Neural crest cell (in vitro differentiated cells): ENCODE results near the gene PILRA. TPM values are rescaled to one million over a fixed set of nuclear protein-coding genes. Genes with fewer than 3 reads are reported as not detected.
A peak's percentile ranks its signal among the peaks of the same experiment; 100 is the strongest.
"Not testable (repeated sequence)": the region's sequence is repeated elsewhere in the genome, so short reads cannot be mapped to it uniquely, and the experiment has no call there.

Source experiments
- DNase-seq: peaks from one replicate; pipeline ENCODE4 v3.0.0; 2021; ENCODE audit warnings: low read depth, mixed read lengths, low spot score
- H3K27ac Mint-ChIP-seq: one replicate; pipeline ENCODE4 v1.8.0; 2021; ENCODE audit warnings: mild to moderate bottlenecking, mixed read lengths; ENCODE audit not compliant: unreplicated experiment
- H3K27me3 Mint-ChIP-seq: 2 replicates; pipeline ENCODE4 v1.8.0; 2021; ENCODE audit warnings: low read depth, mild to moderate bottlenecking, mixed read lengths
- H3K36me3 Mint-ChIP-seq: 2 replicates; pipeline ENCODE4 v1.8.0; 2021; ENCODE audit warnings: low read depth, mild to moderate bottlenecking, mixed read lengths
- H3K4me1 Mint-ChIP-seq: 2 replicates; pipeline ENCODE4 v1.8.0; 2021; ENCODE audit warnings: mixed read lengths
- H3K4me3 Mint-ChIP-seq: one replicate; pipeline ENCODE4 v1.8.0; 2021; ENCODE audit warnings: mild to moderate bottlenecking, mixed read lengths
- H3K9me3 Mint-ChIP-seq: 2 replicates; pipeline ENCODE4 v1.8.0; 2021; ENCODE audit warnings: mixed read lengths
- CTCF ChIP-seq: fragments of 200-600 bp; sonication (generic); conservative IDR thresholded peaks from 2 replicates; pipeline ENCODE4 v1.5.0; 2021; ENCODE audit warnings: antibody characterized with exemption, mild to moderate bottlenecking
- total RNA-seq: library from RNA; stranded (reverse); gene quantifications from 2 replicates; pipeline ENCODE4 v1.2.1, GENCODE V29; 2021

The PILRA gene
- total RNA-seq, 1 donor from 2014 or later, result 2.6 TPM

GRCh38 chr7:100438172-100438571, 64.9 kb downstream of the PILRA start:
- Mint-ChIP-seq H3K4me3 (peak overlapping the region; percentile 57), H3K27ac (no peak overlapping the region), H3K27me3 (peaks cover 7% of the 10 kb centered on the region), H3K36me3 (peaks cover 12% of the 10 kb centered on the region), H3K9me3 (no peaks in the 10 kb centered on the region), H3K4me1 (peaks cover 26% of the 10 kb centered on the region)
- no peak for TF ChIP-seq CTCF
- no peak for DNase-seq

- H3K4me3 Mint-ChIP-seq, DNase-seq, H3K27me3 Mint-ChIP-seq, H3K36me3 Mint-ChIP-seq, H3K27ac Mint-ChIP-seq, H3K9me3 Mint-ChIP-seq: not testable (repeated sequence)
- H3K4me1 Mint-ChIP-seq, result peaks cover 26% of the 10 kb centered on the region
Measured at GRCh38 chr7:100438731-100439130, 65.4 kb downstream of the PILRA start.

GRCh38 chr7:100439244-100439643, 66.0 kb downstream of the PILRA start:
- H3K4me3 Mint-ChIP-seq, H3K27ac Mint-ChIP-seq, H3K36me3 Mint-ChIP-seq, DNase-seq, H3K9me3 Mint-ChIP-seq, H3K27me3 Mint-ChIP-seq: not testable (repeated sequence)
- H3K4me1 Mint-ChIP-seq, result peaks cover 28% of the 10 kb centered on the region

- Mint-ChIP-seq H3K4me3 (peak overlapping the region; percentile 59), H3K27ac (no peak overlapping the region), H3K27me3 (no peaks in the 10 kb centered on the region), H3K4me1 (peaks cover 26% of the 10 kb centered on the region), H3K9me3 (no peaks in the 10 kb centered on the region), H3K36me3 (no peaks in the 10 kb centered on the region)
- DNase-seq, result no peak
- no peak for TF ChIP-seq CTCF
Measured at GRCh38 chr7:100441641-100442535, 68.6 kb downstream of the PILRA start.

GRCh38 chr7:100443096-100443840, 70.0 kb downstream of the PILRA start:
- Mint-ChIP-seq H3K4me3 (peak overlapping the region; percentile 31), H3K27ac (peak overlapping the region; percentile 31), H3K27me3 (no peaks in the 10 kb centered on the region), H3K36me3 (no peaks in the 10 kb centered on the region), H3K4me1 (peaks cover 26% of the 10 kb centered on the region), H3K9me3 (no peaks in the 10 kb centered on the region)
- no peak for TF ChIP-seq CTCF
- no peak for DNase-seq

GRCh38 chr7:100444311-100445278, 71.3 kb downstream of the PILRA start:
- Mint-ChIP-seq H3K27me3 (no peaks in the 10 kb centered on the region), H3K4me3 (peak overlapping the region; percentile 58), H3K4me1 (peaks cover 26% of the 10 kb centered on the region), H3K27ac (peak overlapping the region; percentile 63), H3K36me3 (no peaks in the 10 kb centered on the region), H3K9me3 (no peaks in the 10 kb centered on the region)
- no peak for TF ChIP-seq CTCF
- no peak for DNase-seq
